BE2C (cell line): Measurements from ENCODE around the gene PRKCB.

ENCODE experiments used
- DNase-seq: peaks from one replicate; pipeline ENCODE4 v3.0.0-alpha.2; 2020
- H3K27me3 ChIP-seq: fragments of 250-450 bp; sonication (Bioruptor Pico); 2 replicates; pipeline ENCODE4 v1.5.1; 2020; ENCODE audit warnings: mild to moderate bottlenecking
- H3K36me3 ChIP-seq: fragments of 250-450 bp; sonication (Bioruptor Pico); 2 replicates; pipeline ENCODE4 v1.5.1; 2020; ENCODE audit warnings: mild to moderate bottlenecking
- H3K4me1 ChIP-seq: fragments of 250-450 bp; sonication (Bioruptor Pico); 2 replicates; pipeline ENCODE4 v1.5.1; 2020
- H3K4me3 ChIP-seq: 2 replicates; pipeline ENCODE4 v1.5.1; 2011; ENCODE audit warnings: low read depth, low read length
- H3K9me3 ChIP-seq: fragments of 250-450 bp; sonication (Bioruptor Pico); 2 replicates; pipeline ENCODE4 v1.5.1; 2020
- CTCF ChIP-seq: IDR thresholded peaks from 2 replicates; pipeline ENCODE4 v1.5.1; 2012; ENCODE audit warnings: mild to moderate bottlenecking, low read depth, low read length

Gene PRKCB

DNA sequence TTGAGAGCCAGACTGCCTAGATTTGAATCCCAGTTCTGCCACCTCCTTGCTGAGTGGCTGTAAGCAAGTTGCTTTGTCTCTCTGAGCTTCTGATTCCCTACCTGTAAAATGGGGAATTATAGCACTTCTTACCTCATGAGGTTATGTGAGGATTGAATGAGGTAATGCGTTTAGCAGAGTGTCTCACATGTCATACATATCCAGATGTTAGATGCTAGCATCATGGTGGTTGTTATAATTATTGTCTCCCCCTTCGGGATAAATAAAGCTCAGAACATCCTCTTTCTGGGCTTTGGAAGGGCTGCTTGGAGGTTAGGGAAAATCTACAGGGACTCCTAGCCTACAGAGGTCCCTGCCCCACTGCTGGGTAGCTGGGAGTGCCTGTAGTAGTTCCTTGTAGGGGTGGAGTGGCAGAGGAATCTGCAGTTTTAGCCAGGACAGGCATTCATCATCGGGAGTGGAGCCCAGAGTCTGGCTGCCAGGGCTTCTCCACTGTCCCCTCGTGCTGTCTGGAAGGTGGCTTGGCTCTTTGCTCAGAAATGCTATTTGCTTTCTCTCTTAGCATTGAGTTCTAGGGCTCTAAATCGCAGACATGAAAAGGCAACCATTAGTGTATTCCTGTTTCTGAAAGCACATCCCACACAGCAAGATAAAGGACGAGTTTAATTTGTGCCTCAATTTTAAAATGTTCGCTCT lies 282.5 kb downstream of the PRKCB start:
- Histone ChIP-seq H3K4me1 (no peaks in the 10 kb centered on the region), H3K9me3 (no peaks in the 10 kb centered on the region), H3K27me3 (no peaks in the 10 kb centered on the region), H3K36me3 (no peaks in the 10 kb centered on the region), H3K4me3 (no peak overlapping the region)
- no peak for DNase-seq
- no peak for TF ChIP-seq CTCF

- H3K4me1 ChIP-seq, result no peaks in the 10 kb centered on the region
- H3K4me3 ChIP-seq, result no peak overlapping the region
- no peak for DNase-seq
- no peaks in the 10 kb centered on the region for H3K27me3 ChIP-seq
- H3K36me3 ChIP-seq, result no peaks in the 10 kb centered on the region
- no peaks in the 10 kb centered on the region for H3K9me3 ChIP-seq
- TF ChIP-seq CTCF, result no peak
Measured at GRCh38 chr16:24119807-24120206, 284.0 kb downstream of the PRKCB start.

GRCh38 chr16:24123275-24123674 lies 287.5 kb downstream of the PRKCB start:
- H3K4me3 ChIP-seq, result no peak overlapping the region
- H3K4me1 ChIP-seq, result no peaks in the 10 kb centered on the region
- no peak for DNase-seq
- no peaks in the 10 kb centered on the region for H3K36me3 ChIP-seq
- TF ChIP-seq CTCF, result no peak
- no peaks in the 10 kb centered on the region for H3K27me3 ChIP-seq
- no peaks in the 10 kb centered on the region for H3K9me3 ChIP-seq

- no peak for DNase-seq
- TF ChIP-seq CTCF, result no peak
- Histone ChIP-seq H3K4me1 (no peaks in the 10 kb centered on the region), H3K27me3 (no peaks in the 10 kb centered on the region), H3K36me3 (no peaks in the 10 kb centered on the region), H3K9me3 (no peaks in the 10 kb centered on the region), H3K4me3 (no peak overlapping the region)
Measured at GRCh38 chr16:24124291-24124690, 288.5 kb downstream of the PRKCB start.

- Histone ChIP-seq H3K4me1 (no peaks in the 10 kb centered on the region), H3K36me3 (no peaks in the 10 kb centered on the region), H3K9me3 (no peaks in the 10 kb centered on the region), H3K27me3 (no peaks in the 10 kb centered on the region), H3K4me3 (no peak overlapping the region)
- no peak for TF ChIP-seq CTCF
- DNase-seq, result no peak
Measured at GRCh38 chr16:24125214-24125613, 289.4 kb downstream of the PRKCB start.

- H3K36me3 ChIP-seq, result no peaks in the 10 kb centered on the region
- no peak overlapping the region for H3K4me3 ChIP-seq
- DNase-seq, result no peak
- H3K27me3 ChIP-seq, result no peaks in the 10 kb centered on the region
- TF ChIP-seq CTCF, result no peak
- H3K4me1 ChIP-seq, result no peaks in the 10 kb centered on the region
- H3K9me3 ChIP-seq, result no peaks in the 10 kb centered on the region
Measured at GRCh38 chr16:24129412-24129918, 293.7 kb downstream of the PRKCB start.
